Activated CD4-positive, alpha-beta T cell treated with anti-CD3 and anti-CD28 coated beads, Interleukin-10, Interleukin-2, amounts not matched to agents 100 ng/mL and 50 ng/mL, durations not matched to agents 16 hours and 8 hours (primary cell): Measurements from ENCODE around the gene ADAMTS12.

Experiments
- DNase-seq: peaks from one replicate; pipeline ENCODE4 v3.0.0-alpha.2; 2020

The ADAMTS12 gene

GRCh38 chr5:33800241-33800950, 91.4 kb downstream of the ADAMTS12 start:
- no peak for DNase-seq

- no peak for DNase-seq
Observed at GRCh38 chr5:33795496-33795895, 96.3 kb downstream of the ADAMTS12 start.

GRCh38 chr5:33794550-33795181, 97.1 kb downstream of the ADAMTS12 start:
- no peak for DNase-seq

- no peak for DNase-seq
Observed at GRCh38 chr5:33793836-33794549, 97.8 kb downstream of the ADAMTS12 start.

- DNase-seq, result no peak
Observed at GRCh38 chr5:33793276-33793675, 98.5 kb downstream of the ADAMTS12 start.

- no peak for DNase-seq
Observed at GRCh38 chr5:33792559-33792958, 99.2 kb downstream of the ADAMTS12 start.

GRCh38 chr5:33789567-33789957, 102.2 kb downstream of the ADAMTS12 start:
- no peak for DNase-seq

- no peak for DNase-seq
Observed at GRCh38 chr5:33788922-33789566, 102.7 kb downstream of the ADAMTS12 start.

GRCh38 chr5:33785571-33785970, 106.2 kb downstream of the ADAMTS12 start:
- no peak for DNase-seq

- no peak for DNase-seq
Observed at GRCh38 chr5:33781286-33781685, 110.5 kb downstream of the ADAMTS12 start.

GRCh38 chr5:33776151-33776660, 115.6 kb downstream of the ADAMTS12 start:
- no peak for DNase-seq

GRCh38 chr5:33774341-33774740, 117.4 kb downstream of the ADAMTS12 start:
- no peak for DNase-seq

GRCh38 chr5:33772380-33772897, 119.4 kb downstream of the ADAMTS12 start:
- DNase-seq, result no peak

GRCh38 chr5:33769968-33770367, 121.8 kb downstream of the ADAMTS12 start:
- no peak for DNase-seq

- DNase-seq, result no peak
Observed at GRCh38 chr5:33769196-33769595, 122.6 kb downstream of the ADAMTS12 start.

GRCh38 chr5:33766023-33766422, 125.8 kb downstream of the ADAMTS12 start:
- no peak for DNase-seq

- DNase-seq, result no peak
Observed at GRCh38 chr5:33764786-33765185, 127.0 kb downstream of the ADAMTS12 start.

- no peak for DNase-seq
Observed at GRCh38 chr5:33763435-33763834, 128.4 kb downstream of the ADAMTS12 start.

- DNase-seq, result no peak
Observed at GRCh38 chr5:33762859-33763258, 128.9 kb downstream of the ADAMTS12 start.

GRCh38 chr5:33761139-33761538, 130.7 kb downstream of the ADAMTS12 start:
- DNase-seq, result no peak

GRCh38 chr5:33758737-33759136, 133.1 kb downstream of the ADAMTS12 start:
- no peak for DNase-seq

- no peak for DNase-seq
Observed at GRCh38 chr5:33756491-33756890, 135.3 kb downstream of the ADAMTS12 start.

GRCh38 chr5:33755231-33755630, 136.6 kb downstream of the ADAMTS12 start:
- no peak for DNase-seq
